ENCODE data around the gene CCDC88B.

CCDC88B gene

DNA sequence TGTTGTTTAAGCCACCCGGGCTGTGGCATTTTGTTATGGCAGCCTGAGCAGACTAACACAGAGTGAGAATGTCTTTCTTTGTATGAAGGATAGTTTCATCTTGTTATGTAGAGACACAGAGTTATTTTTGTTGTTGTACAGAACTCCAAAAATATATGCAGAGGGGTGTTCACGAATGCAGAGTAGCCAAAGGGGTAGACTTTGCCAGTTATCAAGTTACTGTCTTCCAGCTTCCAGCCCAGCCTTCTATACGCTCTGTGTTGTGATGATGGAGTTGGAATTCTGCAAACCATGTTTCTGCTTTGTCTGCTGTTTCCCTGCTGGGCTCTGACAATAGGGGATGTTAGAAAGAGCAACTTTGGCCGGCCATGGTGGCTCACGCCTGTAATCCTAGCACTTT lies 63.1 kb downstream of the CCDC88B start:
- TF ChIP-seq, protein P1, sequence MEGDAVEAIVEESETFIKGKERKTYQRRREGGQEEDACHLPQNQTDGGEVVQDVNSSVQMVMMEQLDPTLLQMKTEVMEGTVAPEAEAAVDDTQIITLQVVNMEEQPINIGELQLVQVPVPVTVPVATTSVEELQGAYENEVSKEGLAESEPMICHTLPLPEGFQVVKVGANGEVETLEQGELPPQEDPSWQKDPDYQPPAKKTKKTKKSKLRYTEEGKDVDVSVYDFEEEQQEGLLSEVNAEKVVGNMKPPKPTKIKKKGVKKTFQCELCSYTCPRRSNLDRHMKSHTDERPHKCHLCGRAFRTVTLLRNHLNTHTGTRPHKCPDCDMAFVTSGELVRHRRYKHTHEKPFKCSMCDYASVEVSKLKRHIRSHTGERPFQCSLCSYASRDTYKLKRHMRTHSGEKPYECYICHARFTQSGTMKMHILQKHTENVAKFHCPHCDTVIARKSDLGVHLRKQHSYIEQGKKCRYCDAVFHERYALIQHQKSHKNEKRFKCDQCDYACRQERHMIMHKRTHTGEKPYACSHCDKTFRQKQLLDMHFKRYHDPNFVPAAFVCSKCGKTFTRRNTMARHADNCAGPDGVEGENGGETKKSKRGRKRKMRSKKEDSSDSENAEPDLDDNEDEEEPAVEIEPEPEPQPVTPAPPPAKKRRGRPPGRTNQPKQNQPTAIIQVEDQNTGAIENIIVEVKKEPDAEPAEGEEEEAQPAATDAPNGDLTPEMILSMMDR (IDR thresholded peaks at IDR 0.05): no peak

DNA sequence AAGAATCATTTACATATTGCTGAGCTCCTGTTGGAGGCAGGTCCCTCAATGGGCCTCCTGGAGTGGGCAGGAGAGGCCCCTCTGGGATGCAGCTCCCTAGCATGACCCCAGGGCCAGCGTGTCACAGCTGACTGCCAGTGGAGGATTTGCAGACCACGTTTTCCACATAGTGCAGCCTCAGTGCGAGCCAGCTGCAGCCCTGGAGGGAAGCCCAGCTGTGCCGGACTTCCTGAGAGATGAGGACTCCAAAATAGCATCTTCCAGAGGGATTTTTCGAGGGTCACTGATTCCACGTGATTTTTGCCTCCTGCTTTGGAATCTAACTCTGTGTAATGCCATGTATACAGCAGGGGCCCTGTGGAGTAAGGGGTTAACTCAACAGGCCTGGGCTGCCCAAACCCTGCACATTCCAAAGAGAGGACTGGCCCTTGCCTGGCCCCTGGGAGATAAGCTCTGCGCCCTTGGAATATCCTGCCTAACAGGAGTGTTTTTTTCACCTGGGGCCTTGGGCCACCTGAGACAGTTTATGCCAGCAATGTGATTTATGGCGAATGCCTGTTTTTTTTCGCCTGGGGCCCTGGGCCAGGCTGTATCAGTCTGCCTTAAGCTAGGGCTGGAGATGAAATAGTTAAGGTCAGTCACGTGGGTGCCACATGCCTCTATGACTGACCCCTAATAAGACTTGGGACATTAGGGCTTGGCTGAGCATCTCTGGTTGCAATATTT lies 66.4 kb downstream of the CCDC88B start:
- Histone ChIP-seq H3K79me2 (no peaks in the 10 kb centered on the region), H3K4me2 (ENCODE audit: low read length) (no peak overlapping the region), H3K4me1 (no peaks in the 10 kb centered on the region), H3K4me3 (ENCODE audit: low read depth, low read length) (no peak overlapping the region), H3K9me3 (ENCODE audit: control insufficient read depth, low read length) (no peaks in the 10 kb centered on the region), H3K27ac (no peak overlapping the region), H3K9ac (no peak overlapping the region), H3K27me3 (ENCODE audit: control insufficient read depth, insufficient read depth, low read length) (no peaks in the 10 kb centered on the region), H3K36me3 (ENCODE audit: control insufficient read depth, insufficient read depth, low read length) (no peaks in the 10 kb centered on the region), H2AFZ (no peak overlapping the region)
- TF ChIP-seq, protein P1 (IDR thresholded peaks at IDR 0.05): no peak

More for the DNA sequence above, 63.1 kb downstream of the CCDC88B start:
- Histone ChIP-seq H3K4me3 (ENCODE audit: low read depth, low read length) (no peak overlapping the region), H3K4me1 (no peaks in the 10 kb centered on the region), H3K9me3 (ENCODE audit: control insufficient read depth, low read length) (no peaks in the 10 kb centered on the region), H3K27me3 (ENCODE audit: control insufficient read depth, insufficient read depth, low read length) (no peaks in the 10 kb centered on the region), H3K4me2 (ENCODE audit: low read length) (no peak overlapping the region), H3K9ac (no peak overlapping the region), H3K79me2 (no peaks in the 10 kb centered on the region), H3K27ac (no peak overlapping the region), H3K36me3 (ENCODE audit: control insufficient read depth, insufficient read depth, low read length) (no peaks in the 10 kb centered on the region), H2AFZ (no peak overlapping the region)

All from parathyroid adenoma (tissue), 2 donors.